SHP77 treated with DMSO at 0.1 percent for 48 hours (cell line): ENCODE results near the gene NOVA2.

Experiments used
- DNase-seq: peaks from one replicate; lab custom pipeline; 2025; lab: John Stamatoyannopoulos, UW

The NOVA2 gene

GRCh38 chr19:45962021-45962420 is 11.6 kb downstream of the NOVA2 start:
- no peak for DNase-seq

DNA sequence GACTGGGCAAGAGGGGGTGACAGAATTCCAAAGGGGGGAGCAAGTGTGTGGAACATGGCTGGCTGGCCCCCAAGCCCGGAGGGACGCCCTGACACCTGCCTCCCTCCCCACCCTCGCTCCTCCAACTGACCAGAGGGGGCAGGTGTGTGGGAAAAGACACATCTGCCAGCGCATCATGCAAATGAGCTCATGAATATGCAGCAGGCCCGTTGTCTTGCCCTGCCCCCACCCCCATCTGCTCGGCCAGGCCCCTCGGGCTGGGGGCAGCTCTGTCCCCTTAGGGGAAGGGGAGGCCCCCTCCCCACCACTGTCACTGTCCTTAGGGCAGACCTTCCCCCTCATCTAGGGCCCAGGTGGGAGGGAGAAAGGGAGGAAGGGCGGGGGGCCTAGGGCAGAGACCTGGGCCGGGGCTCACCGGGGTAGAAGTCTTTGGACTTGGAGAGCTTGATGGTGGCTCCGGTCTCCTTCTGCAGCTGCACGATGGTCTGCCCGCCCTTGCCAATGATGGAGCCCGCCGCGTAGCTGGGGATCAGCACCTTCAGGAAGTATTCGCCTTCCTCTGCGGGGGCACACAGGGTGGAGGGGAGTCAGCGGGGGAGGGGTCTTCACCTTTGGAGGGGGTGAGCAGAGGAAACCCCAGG is 12.9 kb downstream of the NOVA2 start:
- DNase-seq: no peak

DNA sequence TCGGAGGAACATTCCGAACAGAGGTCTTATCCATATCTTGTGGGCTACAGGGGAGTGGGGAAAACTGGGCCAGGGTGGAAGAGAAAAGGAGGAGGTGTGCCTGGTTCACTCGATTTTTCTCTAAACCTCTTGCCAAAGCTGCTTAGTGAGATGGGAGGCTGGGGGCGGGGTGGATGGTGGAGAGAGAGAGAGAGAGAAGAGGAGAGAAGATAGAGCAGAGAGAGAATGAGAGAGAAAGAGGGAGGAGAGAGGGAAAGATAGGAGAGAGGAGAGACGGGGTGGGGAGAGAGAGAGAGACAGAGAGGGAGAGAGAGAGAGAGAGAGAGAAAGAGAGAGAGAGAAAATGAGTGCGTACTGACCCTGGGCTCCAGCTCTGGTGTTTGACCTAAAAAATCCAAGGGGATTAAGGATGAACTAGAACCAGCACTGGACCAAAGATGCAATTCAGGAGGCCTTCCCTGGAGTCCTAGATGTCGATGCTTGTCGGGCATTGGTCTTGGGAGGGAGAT is 14.1 kb downstream of the NOVA2 start:
- no peak for DNase-seq

- no peak for DNase-seq
Observed at GRCh38 chr19:45958769-45959516, 14.7 kb downstream of the NOVA2 start.

GRCh38 chr19:45958320-45958719 is 15.3 kb downstream of the NOVA2 start:
- DNase-seq: no peak

DNA sequence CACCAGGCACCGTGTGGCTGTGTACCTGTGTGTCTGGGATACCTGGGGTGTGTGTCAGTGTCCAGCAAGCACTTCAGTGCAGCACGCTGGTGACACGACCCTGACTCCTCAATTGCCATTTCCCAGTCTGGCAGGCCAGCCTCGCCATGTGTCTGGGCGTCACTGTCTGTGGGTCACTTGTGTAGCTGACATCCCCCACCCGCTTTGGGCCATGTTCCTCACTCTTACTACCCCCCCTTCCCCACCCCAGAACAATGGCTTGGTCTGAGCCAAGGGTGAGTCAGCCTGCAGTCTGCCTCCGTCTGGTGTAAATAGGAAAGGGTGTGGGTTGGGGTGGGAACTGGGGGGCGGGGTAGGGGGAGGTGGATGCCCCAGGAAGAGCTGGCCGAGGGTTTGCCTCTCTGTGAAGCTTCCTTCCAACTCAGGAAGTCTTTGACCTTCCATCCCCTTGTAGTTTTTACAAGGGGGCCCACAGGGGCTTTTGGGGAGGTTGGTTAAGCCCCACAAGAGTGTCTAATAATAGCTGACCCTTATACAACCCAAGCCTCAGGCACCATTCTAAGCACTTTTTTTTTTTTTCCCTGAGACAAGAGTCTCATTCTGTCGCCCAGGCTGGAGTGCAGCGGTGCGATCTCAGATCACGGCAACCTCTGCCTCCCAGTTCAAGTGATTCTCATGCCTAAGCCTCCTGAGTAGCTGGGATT is 17.6 kb downstream of the NOVA2 start:
- no peak for DNase-seq

- DNase-seq: no peak
Observed at GRCh38 chr19:45954156-45954555, 19.5 kb downstream of the NOVA2 start.

DNA sequence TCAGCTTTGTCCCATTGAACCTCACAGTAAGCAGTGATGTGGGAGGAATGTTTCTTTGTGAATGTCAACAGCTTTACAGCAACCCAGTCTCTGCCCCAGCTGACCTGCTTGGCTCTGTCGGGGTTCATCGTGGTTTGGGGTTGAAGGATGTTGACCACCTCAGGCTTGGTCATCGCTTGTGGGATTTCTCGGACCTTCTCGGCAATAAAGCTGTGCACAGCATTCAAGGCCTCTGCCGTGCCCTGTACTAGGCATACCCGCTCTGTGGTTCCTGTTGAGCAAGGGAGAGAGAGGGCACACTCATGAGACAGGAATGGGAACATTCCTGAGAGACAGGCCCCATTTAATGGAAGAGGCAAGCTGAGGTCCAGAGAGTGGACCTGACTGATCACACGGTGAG is 20.0 kb downstream of the NOVA2 start:
- DNase-seq: no peak

- DNase-seq: peak; percentile 98
Observed at GRCh38 chr19:45952686-45953505, 20.8 kb downstream of the NOVA2 start.

DNA sequence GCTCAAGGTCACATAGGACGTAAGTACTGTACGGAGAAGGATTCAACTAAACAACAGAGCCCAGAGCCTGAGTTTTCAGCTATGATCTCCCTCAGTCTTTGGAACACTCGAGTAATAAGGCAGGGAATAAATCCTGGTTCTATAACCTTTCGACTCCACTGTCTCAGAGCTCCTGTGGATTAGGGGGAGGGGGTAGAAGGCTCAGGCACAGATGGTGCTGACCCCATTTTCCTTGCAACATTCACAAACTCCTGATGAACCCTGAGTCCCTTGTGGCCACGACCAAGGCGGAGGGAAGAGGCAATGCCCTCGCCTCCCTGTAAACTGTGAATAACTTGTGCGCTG is 21.4 kb downstream of the NOVA2 start:
- no peak for DNase-seq

GRCh38 chr19:45947926-45948325 is 25.7 kb downstream of the NOVA2 start:
- no peak for DNase-seq

DNA sequence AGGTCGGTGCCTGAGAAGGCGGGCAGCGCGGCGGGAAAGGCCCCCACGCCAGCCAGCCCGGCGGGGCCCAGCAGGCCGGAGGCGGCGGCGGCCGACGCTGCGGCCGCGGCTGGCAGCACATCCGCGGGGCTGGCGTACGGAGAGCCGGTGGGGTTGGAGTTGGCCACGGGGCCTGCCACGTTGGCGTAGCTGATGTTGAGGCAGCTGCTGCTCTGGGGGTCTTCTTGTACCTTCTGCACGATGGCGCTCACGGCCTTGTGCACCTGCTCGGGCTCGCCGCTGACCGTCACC is 33.2 kb downstream of the NOVA2 start:
- DNase-seq: no peak

DNA sequence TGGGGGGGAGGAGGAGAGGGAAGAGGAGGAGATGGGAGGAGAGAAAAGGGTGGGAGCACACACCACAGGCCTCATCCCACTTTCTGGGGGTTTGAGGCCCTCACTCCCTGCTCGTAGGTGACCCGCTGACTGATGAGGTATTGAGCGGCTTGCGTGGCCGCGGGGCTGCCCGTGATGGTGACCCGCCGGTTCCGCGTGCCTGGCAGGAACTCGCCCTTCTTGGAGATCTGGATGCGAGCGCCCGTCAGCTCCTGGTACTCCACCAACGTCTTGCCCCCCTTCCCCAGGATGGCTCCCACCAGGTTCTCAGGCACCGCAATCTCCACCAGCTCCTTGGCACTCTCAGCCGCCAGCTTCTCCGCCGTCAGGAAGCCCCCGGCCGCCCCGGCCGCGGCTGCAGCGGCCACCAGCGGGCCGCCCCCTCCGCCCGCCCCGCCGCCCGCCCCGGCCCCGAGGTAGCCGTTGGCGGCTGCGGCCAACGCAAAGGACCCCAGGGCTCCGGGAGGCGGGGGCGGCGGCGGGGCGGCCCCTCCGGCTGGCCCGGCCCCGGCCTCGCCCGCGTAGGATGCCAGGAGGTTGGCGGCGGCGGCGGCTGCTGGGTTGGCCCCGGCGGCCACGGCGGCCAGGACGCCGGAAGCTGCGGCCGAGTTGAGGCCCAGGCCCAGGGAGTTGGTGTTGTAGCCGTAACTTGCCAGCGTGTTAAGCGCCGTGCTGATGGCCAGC is 33.7 kb downstream of the NOVA2 start:
- no peak for DNase-seq

DNA sequence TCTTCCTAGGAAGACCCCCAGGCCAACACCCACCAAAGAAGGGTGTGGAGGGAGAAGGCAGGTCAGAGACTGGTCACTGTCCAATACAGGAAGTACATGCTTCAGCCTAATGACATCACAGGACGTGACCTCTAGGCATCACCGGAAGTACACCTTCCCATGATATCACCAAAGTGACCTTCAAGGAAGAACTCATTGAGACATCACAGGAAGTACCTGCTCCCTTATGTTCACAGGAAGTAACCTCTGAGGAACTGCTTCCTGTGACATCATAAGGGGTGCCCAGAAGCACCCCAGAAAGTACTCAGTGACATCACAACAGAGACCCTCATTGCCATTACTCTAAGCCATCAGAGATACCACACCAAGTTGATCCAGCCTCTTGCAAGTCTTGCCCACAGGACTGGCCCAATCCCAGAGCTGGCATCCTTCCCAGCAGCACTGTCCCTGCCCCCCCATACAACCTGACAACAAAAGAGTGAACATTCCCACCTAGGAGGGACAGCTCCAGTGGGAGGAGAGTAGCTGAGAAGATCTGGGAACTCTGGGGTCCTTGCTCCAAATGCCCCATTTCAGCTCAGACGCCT is 34.8 kb downstream of the NOVA2 start:
- no peak for DNase-seq

- DNase-seq: no peak
Observed at GRCh38 chr19:45935267-45935666, 38.4 kb downstream of the NOVA2 start.

DNA sequence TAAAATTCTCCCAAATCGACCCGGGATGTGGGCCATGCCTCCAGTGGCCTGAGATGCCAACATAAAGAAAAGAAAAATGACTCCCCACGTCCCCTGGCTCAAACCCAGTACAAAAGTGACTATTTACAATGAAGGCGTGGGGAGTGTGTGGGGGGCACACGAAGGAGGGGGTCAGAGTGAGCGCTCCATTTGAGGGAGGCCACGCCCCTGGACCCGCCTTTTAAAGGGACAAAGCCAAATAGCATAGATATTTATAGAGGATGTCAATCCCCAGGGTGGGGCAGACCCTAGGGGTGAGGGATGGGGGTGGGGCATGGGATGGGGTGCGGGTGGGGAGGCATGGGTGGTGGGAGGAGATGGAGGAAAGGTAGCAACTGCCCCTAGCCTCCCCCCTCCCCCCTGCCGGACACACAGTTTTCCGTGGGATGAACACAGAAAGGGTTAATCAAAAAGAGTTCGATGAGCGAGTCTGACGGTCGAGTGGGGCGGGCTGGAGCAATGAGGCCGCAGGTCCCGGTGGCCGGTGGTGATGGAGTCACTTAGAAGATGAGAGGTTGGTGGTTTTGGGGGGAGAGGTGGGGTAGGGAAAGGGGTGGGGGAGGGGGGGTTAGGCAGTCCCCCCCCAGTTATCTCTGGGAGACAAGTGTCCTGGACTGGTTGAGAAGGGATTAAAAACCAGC is 39.0 kb downstream of the NOVA2 start:
- no peak for DNase-seq

- DNase-seq: no peak
Observed at GRCh38 chr19:45933759-45934158, 39.9 kb downstream of the NOVA2 start.

GRCh38 chr19:45931055-45931454 is 42.6 kb downstream of the NOVA2 start:
- no peak for DNase-seq

- DNase-seq: no peak
Observed at GRCh38 chr19:45929247-45929646, 44.4 kb downstream of the NOVA2 start.

DNA sequence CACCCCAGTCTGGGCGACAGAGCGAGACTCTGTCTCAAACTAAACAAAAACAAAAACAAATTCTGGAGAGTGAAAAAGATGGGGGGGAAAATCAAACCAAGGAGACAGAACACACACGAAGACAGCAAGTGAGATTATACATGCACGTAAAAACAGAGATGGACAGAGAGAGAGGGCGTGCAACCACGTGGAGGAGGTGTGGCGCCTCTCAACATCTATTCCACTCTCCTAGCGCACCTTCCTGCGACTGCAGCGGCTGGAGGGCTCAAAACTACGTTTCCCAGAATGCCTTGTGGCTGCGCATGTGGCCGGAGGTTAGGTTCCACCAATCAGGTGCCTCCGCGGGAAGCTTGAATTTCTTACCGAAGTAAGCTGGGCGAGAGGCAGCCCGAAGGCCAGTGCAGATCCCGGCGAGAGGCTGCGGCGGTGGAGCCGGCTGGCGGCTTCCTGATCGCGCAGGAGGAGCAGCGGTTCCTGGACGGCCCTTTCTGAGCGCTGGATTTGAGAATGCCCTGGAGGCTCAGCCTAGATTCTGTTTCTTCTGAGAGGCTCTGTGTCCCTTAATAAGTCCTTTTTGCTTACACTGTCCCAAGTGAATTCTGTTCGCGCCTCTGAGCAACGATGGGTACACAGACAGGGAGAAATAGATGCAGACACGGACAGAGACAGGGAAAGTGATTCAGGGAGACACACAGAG is 46.0 kb downstream of the NOVA2 start:
- peak; percentile 93 for DNase-seq
